OCI-LY7 (cell line): ENCODE results near the gene ZNF407. TPM values are rescaled to one million over a fixed set of nuclear protein-coding genes. Genes with fewer than 3 reads are reported as not detected.

ENCODE experiments used
- BruUV-seq: library from RNA; stranded (reverse); fragments of 400-500 nt; replicated peaks from 2 replicates; lab custom pipeline; 2021; lab: Mats Ljungman, UMichigan
- CTCF ChIA-PET: fragments of 300-600 bp; sonication (Branson Sonifier 250); formaldehyde crosslinking; loops from one replicate; lab custom pipeline; 2022; ENCODE audit warnings: antibody characterized with exemption; ENCODE audit not compliant: unreplicated experiment; lab: Charles Lee
- POLR2A ChIA-PET: fragments of 300-600 bp; sonication (Branson Sonifier 250); formaldehyde crosslinking; loops from one replicate; lab custom pipeline; 2022; ENCODE audit warnings: antibody characterized with exemption; lab: Charles Lee
- DNase-seq: peaks from one replicate; pipeline ENCODE4 v3.0.0-alpha.2; 2015; ENCODE audit warnings: low spot score
- H2AFZ ChIP-seq: fragments of 200-600 bp; sonication (generic), shearing (Covaris generic); 2 replicates; pipeline ENCODE4 v1.6.1; 2014; ENCODE audit warnings: mild to moderate bottlenecking, antibody characterized with exemption, low read length, moderate library complexity
- H3K27ac ChIP-seq: fragments of 200-600 bp; sonication (generic); 2 replicates; pipeline ENCODE4 v1.5.1; 2014; ENCODE audit warnings: mixed run types, low read depth, mild to moderate bottlenecking, moderate library complexity, low read length, inconsistent platforms; ENCODE audit not compliant: poor library complexity, severe bottlenecking
- H3K36me3 ChIP-seq: fragments of 200-600 bp; sonication (generic); 2 replicates; pipeline ENCODE4 v1.6.1; 2014; ENCODE audit warnings: mild to moderate bottlenecking, antibody characterized with exemption, low read length, moderate library complexity, mixed read lengths; ENCODE audit not compliant: insufficient read depth
- H3K4me1 ChIP-seq: fragments of 200-600 bp; sonication (generic); 2 replicates; pipeline ENCODE4 v1.5.1; 2014; ENCODE audit warnings: mild to moderate bottlenecking, low read length; ENCODE audit not compliant: insufficient read depth, poor library complexity, severe bottlenecking
- H3K4me2 ChIP-seq: fragments of 200-600 bp; sonication (generic); 2 replicates; pipeline ENCODE4 v1.6.1; 2014; ENCODE audit warnings: mild to moderate bottlenecking, low read length
- H3K4me3 ChIP-seq: fragments of 200-600 bp; sonication (generic); 2 replicates; pipeline ENCODE4 v1.5.1; 2014; ENCODE audit warnings: mild to moderate bottlenecking, low read depth, low read length; ENCODE audit not compliant: poor library complexity, severe bottlenecking
- H3K79me2 ChIP-seq: fragments of 200-600 bp; sonication (generic); 2 replicates; pipeline ENCODE4 v1.6.1; 2016; ENCODE audit warnings: low read depth, mild to moderate bottlenecking, low read length, moderate library complexity, mixed read lengths; ENCODE audit not compliant: insufficient read depth
- H3K9me2 ChIP-seq: fragments of 200-600 bp; sonication (generic); 2 replicates; pipeline ENCODE4 v1.6.1; 2016; ENCODE audit warnings: mild to moderate bottlenecking, low read length, mixed read lengths; ENCODE audit not compliant: insufficient read depth
- H3K9me3 ChIP-seq: fragments of 200-600 bp; sonication (generic); 2 replicates; pipeline ENCODE4 v1.6.1; 2014; ENCODE audit warnings: mild to moderate bottlenecking, mixed run types, low read length, mixed read lengths
- H4K20me1 ChIP-seq: fragments of 200-600 bp; sonication (generic); 2 replicates; pipeline ENCODE4 v1.6.1; 2014; ENCODE audit warnings: mild to moderate bottlenecking, antibody characterized with exemption, low read length, moderate library complexity, mixed read lengths; ENCODE audit not compliant: insufficient read depth
- CTCF ChIP-seq: fragments of 200-600 bp; sonication (generic); conservative IDR thresholded peaks from 2 replicates; pipeline ENCODE4 v1.5.1; 2014; ENCODE audit warnings: mild to moderate bottlenecking, antibody characterized with exemption, low read length, moderate library complexity, mixed read lengths
- EZH2phosphoT487 ChIP-seq: fragments of 200-600 bp; sonication (generic); IDR thresholded peaks from 2 replicates; pipeline ENCODE4 v1.6.1; 2018; ENCODE audit warnings: low read depth, borderline replicate concordance, mild to moderate bottlenecking, mixed run types, antibody characterized with exemption, low read length, moderate library complexity, mixed read lengths
- intact Hi-C: fragments of 100-400 bp; cut with micrococcal nuclease; formaldehyde crosslinking; loops from one replicate; pipeline ENCODE4 v1.10.0; 2022; ENCODE audit not compliant: unreplicated experiment
- total RNA-seq, 2 experiments: library from RNA; depleted of rRNA in 1 of 2; stranded (reverse); fragments of >200 nt in 1 of 2; shearing (Covaris generic) in 1 of 2; gene quantifications; 2 replicates each; pipeline ENCODE4 v1.2.3, GENCODE V29; 2014 to 2022

ZNF407 gene
- total RNA-seq, 2 experiments from 2014 or later = 8.9 to 11.9 TPM

DNA sequence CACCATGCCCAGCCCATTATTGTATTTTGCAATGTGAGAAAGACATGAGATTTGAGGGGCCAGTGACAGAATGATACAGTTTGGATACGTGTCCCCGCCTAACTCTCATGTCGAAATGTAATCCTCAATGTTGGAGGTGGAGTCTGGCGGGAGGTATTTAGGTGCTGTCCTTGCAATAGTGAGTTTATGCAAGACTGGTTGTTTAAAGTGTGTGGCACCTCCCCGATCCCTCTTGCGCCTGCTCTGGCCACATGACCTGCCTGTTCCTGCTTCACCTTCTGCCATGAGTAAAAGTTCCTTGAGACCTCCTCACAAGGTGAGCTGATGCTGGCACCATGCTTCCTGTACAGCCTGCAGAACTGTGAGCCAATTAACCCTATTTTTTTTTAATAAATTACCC lies 46.8 kb upstream of the ZNF407 start:
- Histone ChIP-seq H2AFZ (no peak overlapping the region), H3K79me2 (no peaks in the 10 kb centered on the region), H3K4me1 (no peaks in the 10 kb centered on the region), H3K4me3 (no peak overlapping the region), H3K9me3 (no peaks in the 10 kb centered on the region), H3K9me2 (no peaks in the 10 kb centered on the region), H3K36me3 (no peaks in the 10 kb centered on the region), H3K27ac (no peak overlapping the region), H4K20me1 (no peaks in the 10 kb centered on the region), H3K4me2 (no peak overlapping the region)
- DNase-seq = no peak
- intact Hi-C loops = loop anchor here (5.0 kb wide), 1 partner anchor 199 kb away; no protein-coding TSS in a partner anchor
- POLR2A ChIA-PET = no interaction called here
- no TSS peak for BruUV-seq
- TF ChIP-seq CTCF (no peak), EZH2phosphoT487 (no peak)
- CTCF ChIA-PET = no interaction called here

GRCh38 chr18:74551452-74551851 lies 46.2 kb upstream of the ZNF407 start:
- H3K4me2 ChIP-seq = no peak overlapping the region
- no peaks in the 10 kb centered on the region for H3K9me2 ChIP-seq
- intact Hi-C loops = loop anchor here (5.0 kb wide), 1 partner anchor 199 kb away; no protein-coding TSS in a partner anchor
- no peak overlapping the region for H2AFZ ChIP-seq
- ChIA-PET POLR2A (interaction anchor here (0.7 to 0.8 kb wide), 2 partner anchors 22 to 368 kb away, joined by 3 read pairs; no protein-coding TSS in a partner anchor), CTCF (interaction anchor here (1.3 kb wide), 1 partner anchor 58 kb away, joined by 4 read pairs; no protein-coding TSS in a partner anchor)
- H4K20me1 ChIP-seq = no peaks in the 10 kb centered on the region
- H3K79me2 ChIP-seq = no peaks in the 10 kb centered on the region
- no peak overlapping the region for H3K27ac ChIP-seq
- H3K4me1 ChIP-seq = no peaks in the 10 kb centered on the region
- DNase-seq = no peak
- TF ChIP-seq CTCF (no peak), EZH2phosphoT487 (no peak)
- no peaks in the 10 kb centered on the region for H3K9me3 ChIP-seq
- no peak overlapping the region for H3K4me3 ChIP-seq
- no peaks in the 10 kb centered on the region for H3K36me3 ChIP-seq
- no TSS peak for BruUV-seq

- Histone ChIP-seq H3K9me2 (no peaks in the 10 kb centered on the region), H3K27ac (no peak overlapping the region), H3K79me2 (no peaks in the 10 kb centered on the region), H3K36me3 (no peaks in the 10 kb centered on the region), H2AFZ (no peak overlapping the region), H3K4me2 (no peak overlapping the region), H4K20me1 (no peaks in the 10 kb centered on the region), H3K4me3 (no peak overlapping the region), H3K4me1 (no peaks in the 10 kb centered on the region), H3K9me3 (no peaks in the 10 kb centered on the region)
- DNase-seq = peak; percentile 68
- ChIA-PET CTCF (interaction anchor here (1.3 kb wide), 1 partner anchor 59 kb away, joined by 4 read pairs; no protein-coding TSS in a partner anchor), POLR2A (interaction anchor here (0.7 to 0.8 kb wide), 2 partner anchors 21 to 368 kb away, joined by 3 read pairs; no protein-coding TSS in a partner anchor)
- BruUV-seq = no TSS peak
- TF ChIP-seq EZH2phosphoT487 (no peak), CTCF (peak; percentile 78)
- intact Hi-C loops = loop anchor here (1.0 to 5.0 kb wide), 2 partner anchors 200 to 356 kb away; no protein-coding TSS in a partner anchor
These were observed 45.6 kb upstream of the ZNF407 start for GRCh38 chr18:74551936-74552555.
